Calu3 (cell line): ENCODE data around the gene JPH4. TPM values are rescaled to one million over a fixed set of nuclear protein-coding genes. Genes with fewer than 3 reads are reported as not detected.
A peak's percentile ranks its signal among the peaks of the same experiment; 100 is the strongest.

Experiments used
- BruUV-seq: library from RNA; stranded (reverse); fragments of 400-500 nt; replicated peaks from 2 replicates; lab custom pipeline; 2021; lab: Mats Ljungman, UMichigan
- CTCF ChIA-PET: fragments of 300-600 bp; sonication (Branson Sonifier 250); formaldehyde crosslinking; loops from one replicate; lab custom pipeline; 2022; ENCODE audit warnings: antibody characterized with exemption; lab: Charles Lee
- DNase-seq: peaks from one replicate; pipeline ENCODE4 v3.0.0; 2022
- H3K27ac Mint-ChIP-seq: one replicate; pipeline ENCODE4 v1.8.0; 2022; ENCODE audit warnings: mixed read lengths; ENCODE audit not compliant: unreplicated experiment
- H3K27me3 Mint-ChIP-seq: one replicate; pipeline ENCODE4 v1.8.0; 2022; ENCODE audit warnings: mixed read lengths; ENCODE audit not compliant: unreplicated experiment
- H3K36me3 Mint-ChIP-seq: one replicate; pipeline ENCODE4 v1.8.0; 2022; ENCODE audit warnings: mild to moderate bottlenecking, moderate library complexity, mixed read lengths; ENCODE audit not compliant: insufficient read depth, unreplicated experiment
- H3K4me1 Mint-ChIP-seq: one replicate; pipeline ENCODE4 v1.8.0; 2022; ENCODE audit warnings: mild to moderate bottlenecking, low read depth, mixed read lengths; ENCODE audit not compliant: unreplicated experiment
- H3K4me3 Mint-ChIP-seq: one replicate; pipeline ENCODE4 v1.8.0; 2022; ENCODE audit warnings: mild to moderate bottlenecking, low read depth, moderate library complexity, mixed read lengths; ENCODE audit not compliant: unreplicated experiment
- H3K9me3 Mint-ChIP-seq: one replicate; pipeline ENCODE4 v1.8.0; 2022; ENCODE audit warnings: low read depth, mixed read lengths; ENCODE audit not compliant: unreplicated experiment
- intact Hi-C: fragments of 100-400 bp; cut with micrococcal nuclease; formaldehyde crosslinking; loops from one replicate; pipeline ENCODE4 v1.10.0; 2022; ENCODE audit not compliant: unreplicated experiment
- total RNA-seq: library from RNA; stranded (reverse); gene quantifications from 2 replicates; pipeline ENCODE4 v1.2.3, GENCODE V29; 2022
- TF ChIP-seq, protein P1 (sequence below): fragments of 200-600 bp; IDR thresholded peaks from one replicate; pipeline ENCODE4 v1.8.0; 2022; ENCODE audit warnings: antibody characterized with exemption; ENCODE audit not compliant: unreplicated experiment

The JPH4 gene
- total RNA-seq, 1 experiment from 2014 or later, result not detected

DNA sequence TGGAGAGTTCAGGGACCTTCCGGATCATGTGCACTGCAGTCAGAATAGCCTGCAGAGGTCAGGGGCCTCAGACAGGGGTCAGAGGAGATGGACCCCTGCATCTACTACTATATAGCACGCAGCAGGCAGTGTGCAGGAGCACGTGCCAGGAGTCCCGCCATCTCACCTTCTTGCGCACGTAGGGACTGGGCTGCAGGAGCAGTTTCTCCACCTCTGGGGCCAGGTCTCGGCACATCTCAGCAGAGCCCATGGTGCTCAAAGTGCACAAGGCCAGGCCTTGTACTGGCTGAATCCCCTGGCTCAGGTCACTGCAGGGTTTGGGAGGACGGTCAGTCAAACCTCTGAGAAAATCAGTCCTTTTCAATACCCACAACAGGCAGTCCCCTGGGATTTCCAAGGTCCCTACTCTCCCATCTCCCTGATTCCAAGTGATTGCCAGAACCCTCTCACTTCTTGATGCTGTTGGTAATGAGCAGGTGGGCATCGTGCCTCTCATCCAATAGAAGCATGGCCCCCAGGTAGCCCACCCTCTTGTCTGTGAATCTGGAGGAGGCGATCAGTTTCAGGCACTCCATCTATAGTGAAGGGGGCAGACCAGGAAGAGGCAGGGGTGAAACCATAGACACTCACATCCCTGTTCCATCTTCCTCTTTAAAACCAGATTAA lies 12.3 kb downstream of the JPH4 start:
- CTCF ChIA-PET, result interaction anchor here (1.0 kb wide), 1 partner anchor 23 kb away, joined by 3 read pairs; no protein-coding TSS in a partner anchor
- peak overlapping the region; percentile 94 for H3K27ac Mint-ChIP-seq
- TF ChIP-seq, protein P1, sequence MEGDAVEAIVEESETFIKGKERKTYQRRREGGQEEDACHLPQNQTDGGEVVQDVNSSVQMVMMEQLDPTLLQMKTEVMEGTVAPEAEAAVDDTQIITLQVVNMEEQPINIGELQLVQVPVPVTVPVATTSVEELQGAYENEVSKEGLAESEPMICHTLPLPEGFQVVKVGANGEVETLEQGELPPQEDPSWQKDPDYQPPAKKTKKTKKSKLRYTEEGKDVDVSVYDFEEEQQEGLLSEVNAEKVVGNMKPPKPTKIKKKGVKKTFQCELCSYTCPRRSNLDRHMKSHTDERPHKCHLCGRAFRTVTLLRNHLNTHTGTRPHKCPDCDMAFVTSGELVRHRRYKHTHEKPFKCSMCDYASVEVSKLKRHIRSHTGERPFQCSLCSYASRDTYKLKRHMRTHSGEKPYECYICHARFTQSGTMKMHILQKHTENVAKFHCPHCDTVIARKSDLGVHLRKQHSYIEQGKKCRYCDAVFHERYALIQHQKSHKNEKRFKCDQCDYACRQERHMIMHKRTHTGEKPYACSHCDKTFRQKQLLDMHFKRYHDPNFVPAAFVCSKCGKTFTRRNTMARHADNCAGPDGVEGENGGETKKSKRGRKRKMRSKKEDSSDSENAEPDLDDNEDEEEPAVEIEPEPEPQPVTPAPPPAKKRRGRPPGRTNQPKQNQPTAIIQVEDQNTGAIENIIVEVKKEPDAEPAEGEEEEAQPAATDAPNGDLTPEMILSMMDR, result no peak
- no peaks in the 10 kb centered on the region for H3K27me3 Mint-ChIP-seq
- BruUV-seq, result TSS peak; percentile 37
- intact Hi-C loops, result no loop called here
- no peak for DNase-seq
- peaks cover 58% of the 10 kb centered on the region for H3K36me3 Mint-ChIP-seq
- peaks cover 27% of the 10 kb centered on the region for H3K4me1 Mint-ChIP-seq
- H3K4me3 Mint-ChIP-seq, result peak overlapping the region; percentile 94
- H3K9me3 Mint-ChIP-seq, result no peaks in the 10 kb centered on the region

GRCh38 chr14:23565626-23566025 lies 13.0 kb downstream of the JPH4 start:
- DNase-seq, result no peak
- Mint-ChIP-seq H3K36me3 (peaks cover 64% of the 10 kb centered on the region), H3K4me1 (peaks cover 27% of the 10 kb centered on the region), H3K27ac (no peak overlapping the region), H3K27me3 (no peaks in the 10 kb centered on the region), H3K4me3 (no peak overlapping the region), H3K9me3 (no peaks in the 10 kb centered on the region)
- intact Hi-C loops, result no loop called here
- TF ChIP-seq, protein P1, result no peak
- CTCF ChIA-PET, result no interaction called here
- BruUV-seq, result no TSS peak

- TF ChIP-seq, protein P1, result no peak
- H3K4me3 Mint-ChIP-seq, result no peak overlapping the region
- no peak for DNase-seq
- H3K27me3 Mint-ChIP-seq, result no peaks in the 10 kb centered on the region
- H3K4me1 Mint-ChIP-seq, result peaks cover 27% of the 10 kb centered on the region
- H3K36me3 Mint-ChIP-seq, result peaks cover 71% of the 10 kb centered on the region
- no TSS peak for BruUV-seq
- H3K9me3 Mint-ChIP-seq, result no peaks in the 10 kb centered on the region
- intact Hi-C loops, result no loop called here
- H3K27ac Mint-ChIP-seq, result no peak overlapping the region
- CTCF ChIA-PET, result interaction anchor here (0.7 kb wide), 1 partner anchor 9 kb away, joined by 3 read pairs; no protein-coding TSS in a partner anchor
Observed at GRCh38 chr14:23564876-23565275, 13.7 kb downstream of the JPH4 start.

- intact Hi-C loops, result no loop called here
- H3K27me3 Mint-ChIP-seq, result no peaks in the 10 kb centered on the region
- H3K9me3 Mint-ChIP-seq, result no peaks in the 10 kb centered on the region
- TF ChIP-seq, protein P1, result no peak
- H3K36me3 Mint-ChIP-seq, result peaks cover 76% of the 10 kb centered on the region
- CTCF ChIA-PET, result interaction anchor here (0.7 kb wide), 1 partner anchor 9 kb away, joined by 3 read pairs; no protein-coding TSS in a partner anchor
- no peak overlapping the region for H3K4me3 Mint-ChIP-seq
- BruUV-seq, result no TSS peak
- H3K27ac Mint-ChIP-seq, result no peak overlapping the region
- no peak for DNase-seq
- H3K4me1 Mint-ChIP-seq, result peaks cover 23% of the 10 kb centered on the region
Observed at GRCh38 chr14:23564181-23564812, 14.3 kb downstream of the JPH4 start.
